GM12864 (cell line): ENCODE data around the gene KLF7.

Experiments
- DNase-seq: peaks from one replicate; pipeline ENCODE4 v3.0.0-alpha.2; 2011; ENCODE audit warnings: low read depth
- H3K4me3 ChIP-seq: 2 replicates; pipeline ENCODE4 v1.5.1; 2011; ENCODE audit warnings: mild to moderate bottlenecking, low read depth, low read length, control low read depth
- TF ChIP-seq, protein P1 (sequence below): IDR thresholded peaks from 2 replicates; pipeline ENCODE4 v1.5.1; 2011; ENCODE audit warnings: low read depth, mild to moderate bottlenecking, moderate library complexity, low read length, control low read depth, inconsistent platforms; ENCODE audit errors: missing control alignments

Gene KLF7

DNA sequence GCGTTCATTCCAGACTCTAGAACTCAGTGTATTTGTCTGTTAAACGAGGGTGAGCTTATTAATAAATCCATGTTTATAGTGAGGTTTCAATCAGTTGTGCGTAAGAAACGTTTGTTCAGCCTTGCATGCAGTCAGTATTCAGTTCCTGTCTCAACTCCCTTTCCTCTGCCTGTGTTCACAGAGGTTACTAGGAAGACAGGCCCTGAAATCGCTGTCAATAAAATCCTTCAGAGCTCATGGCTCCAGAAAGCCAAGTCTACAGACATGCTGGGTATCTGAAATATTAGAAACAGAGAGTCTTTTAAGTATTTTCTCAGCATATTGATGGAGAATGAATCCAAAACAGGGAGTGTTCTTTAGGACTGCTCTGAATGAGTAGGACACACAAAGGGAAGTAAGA is 75.4 kb downstream of the KLF7 start:
- TF ChIP-seq, protein P1, sequence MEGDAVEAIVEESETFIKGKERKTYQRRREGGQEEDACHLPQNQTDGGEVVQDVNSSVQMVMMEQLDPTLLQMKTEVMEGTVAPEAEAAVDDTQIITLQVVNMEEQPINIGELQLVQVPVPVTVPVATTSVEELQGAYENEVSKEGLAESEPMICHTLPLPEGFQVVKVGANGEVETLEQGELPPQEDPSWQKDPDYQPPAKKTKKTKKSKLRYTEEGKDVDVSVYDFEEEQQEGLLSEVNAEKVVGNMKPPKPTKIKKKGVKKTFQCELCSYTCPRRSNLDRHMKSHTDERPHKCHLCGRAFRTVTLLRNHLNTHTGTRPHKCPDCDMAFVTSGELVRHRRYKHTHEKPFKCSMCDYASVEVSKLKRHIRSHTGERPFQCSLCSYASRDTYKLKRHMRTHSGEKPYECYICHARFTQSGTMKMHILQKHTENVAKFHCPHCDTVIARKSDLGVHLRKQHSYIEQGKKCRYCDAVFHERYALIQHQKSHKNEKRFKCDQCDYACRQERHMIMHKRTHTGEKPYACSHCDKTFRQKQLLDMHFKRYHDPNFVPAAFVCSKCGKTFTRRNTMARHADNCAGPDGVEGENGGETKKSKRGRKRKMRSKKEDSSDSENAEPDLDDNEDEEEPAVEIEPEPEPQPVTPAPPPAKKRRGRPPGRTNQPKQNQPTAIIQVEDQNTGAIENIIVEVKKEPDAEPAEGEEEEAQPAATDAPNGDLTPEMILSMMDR, result no peak
- H3K4me3 ChIP-seq, result no peak overlapping the region
- DNase-seq, result no peak

- TF ChIP-seq, protein P1, result no peak
These were observed 76.9 kb downstream of the KLF7 start for GRCh38 chr2:207088839-207089238.

GRCh38 chr2:207088276-207088675 is 77.5 kb downstream of the KLF7 start:
- no peak overlapping the region for H3K4me3 ChIP-seq
- DNase-seq, result no peak
- TF ChIP-seq, protein P1, result no peak

More at GRCh38 chr2:207088839-207089238, 76.9 kb downstream of the KLF7 start:
- no peak for DNase-seq
- no peak overlapping the region for H3K4me3 ChIP-seq

GRCh38 chr2:207087046-207087902 is 78.5 kb downstream of the KLF7 start:
- no peak for DNase-seq
- no peak overlapping the region for H3K4me3 ChIP-seq
- TF ChIP-seq, protein P1, result no peak

GRCh38 chr2:207086136-207086535 is 79.6 kb downstream of the KLF7 start:
- TF ChIP-seq, protein P1, result no peak
- DNase-seq, result no peak
- no peak overlapping the region for H3K4me3 ChIP-seq

- no peak overlapping the region for H3K4me3 ChIP-seq
- DNase-seq, result no peak
- TF ChIP-seq, protein P1, result no peak
These were observed 80.6 kb downstream of the KLF7 start for GRCh38 chr2:207085110-207085509.
